ENCODE measurements around the gene CLMN. TPM values are rescaled to one million over a fixed set of nuclear protein-coding genes. Genes with fewer than 3 reads are reported as not detected.

Gene CLMN
- total and polyA plus RNA-seq, 2 of the 8 experiments (the other 6 are each of a cell fraction or from before 2014, with no cell fraction given): 1.6 to 8.2 TPM

- no peak overlapping the region for H3K9ac ChIP-seq (replicated peaks in 1 of 4; ENCODE audit: extremely low read depth in 1 of 4, low read depth in 3 of 4, low read length in 3 of 4)
- 86% methylated on average over 2 of the region's 2 CpGs; no CpG with 5 or more reads in 1 of the 2 experiments for WGBS, 2 experiments (ENCODE audit: extremely low coverage in 1 of 2, insufficient coverage in 1 of 2, insufficient read length in 1 of 2, insufficient replicate concordance in 2 of 2, low coverage in 1 of 2, low lambda C conversion rate in 2 of 2, missing lambda C conversion rate in 1 of 2)
- H3K4ac ChIP-seq (replicated peaks; ENCODE audit: insufficient read length, low read depth, low read length): no peak overlapping the region
- H2AFZ ChIP-seq (ENCODE audit: low read length): no peak overlapping the region
- H4K91ac ChIP-seq (replicated peaks; ENCODE audit: insufficient read length, low read length): no peak overlapping the region
- no peak overlapping the region for H2BK5ac ChIP-seq (ENCODE audit: low read depth, low read length)
- ChIA-PET POLR2A (ENCODE audit: partially characterized antibody) (interaction anchor here (0.6 to 0.8 kb wide), 2 partner anchors 48 to 73 kb away, joined by 3 read pairs; no protein-coding TSS in a partner anchor), CTCF (ENCODE audit: partially characterized antibody) (interaction anchor here (0.8 kb wide), 1 partner anchor 32 kb away, joined by 3 read pairs; no protein-coding TSS in a partner anchor)
- H3K4me2 ChIP-seq (ENCODE audit: insufficient read depth in 1 of 2, low read depth in 2 of 2, low read length in 2 of 2): no peak overlapping the region
- peaks cover 0 to 11% (median 10%) of the 10 kb centered on the region in 4 experiments; a peak in 6 of 7 replicates for H3K4me1 ChIP-seq (replicated peaks in 1 of 4; ENCODE audit: control insufficient read depth in 3 of 4, insufficient read depth in 4 of 4, low read length in 3 of 4)
- H3K4me3 ChIP-seq (ENCODE audit: extremely low read depth in 1 of 4, insufficient read depth in 2 of 4, low read depth in 3 of 4, low read length in 4 of 4): no peak overlapping the region
- peaks cover 7% of the 10 kb centered on the region for H3K79me1 ChIP-seq (ENCODE audit: low read depth, low read length)
- H3K9me3 ChIP-seq (ENCODE audit: insufficient read depth in 2 of 2, low read depth in 1 of 2, low read length in 1 of 2): no peaks in the 10 kb centered on the region
- no peak overlapping the region for H4K8ac ChIP-seq (ENCODE audit: extremely low read depth, insufficient read depth, low read length)
- FAIRE-seq (no peak), DNase-seq (ENCODE audit: low read depth in 1 of 2, low spot score in 2 of 2) (no peak)
- no peak overlapping the region for H3K14ac ChIP-seq (ENCODE audit: insufficient read length)
- H2BK120ac ChIP-seq (replicated peaks; ENCODE audit: low read depth, low read length): no peak overlapping the region
- H4K20me1 ChIP-seq (replicated peaks in 1 of 2; ENCODE audit: control insufficient read depth in 1 of 2, insufficient read depth in 2 of 2, low read length in 2 of 2): peaks cover 7 to 10% of the 10 kb centered on the region in 2 experiments
- H3K23me2 ChIP-seq (ENCODE audit: low read depth, low read length): no peaks in the 10 kb centered on the region
- no peak overlapping the region for H2BK20ac ChIP-seq (ENCODE audit: low read length)
- H3K23ac ChIP-seq (ENCODE audit: insufficient read length): no peak overlapping the region
- no peaks in the 10 kb centered on the region for H3K27me3 ChIP-seq (replicated peaks in 1 of 4; ENCODE audit: control insufficient read depth in 3 of 4, extremely low read depth in 1 of 4, insufficient read depth in 3 of 4, low read length in 3 of 4)
- H3K56ac ChIP-seq (replicated peaks; ENCODE audit: insufficient read length, low read depth, low read length): no peak overlapping the region
- H2BK15ac ChIP-seq (ENCODE audit: low read length): no peak overlapping the region
- H3K18ac ChIP-seq (ENCODE audit: extremely low read depth, low read length): no peak overlapping the region
- H3K79me2 ChIP-seq (ENCODE audit: control insufficient read depth in 1 of 2, insufficient read depth in 2 of 2, low read length in 2 of 2): peaks cover 26 to 100% of the 10 kb centered on the region in 2 experiments
- H2AK5ac ChIP-seq (ENCODE audit: low read depth, low read length): no peak overlapping the region
- H3K27ac ChIP-seq (ENCODE audit: low read depth, low read length): no peak overlapping the region
- H4K5ac ChIP-seq (ENCODE audit: insufficient read length, low read depth, low read length): no peak overlapping the region
- H3K36me3 ChIP-seq (ENCODE audit: control insufficient read depth in 2 of 4, insufficient read depth in 4 of 4, low read length in 3 of 4): no peaks in the 10 kb centered on the region
- H2BK12ac ChIP-seq (ENCODE audit: low read depth, low read length): no peak overlapping the region
- TF ChIP-seq CEBPB (IDR thresholded peaks at IDR 0.05; ENCODE audit: low read depth, low read length): no peak
- no peak for TF ChIP-seq BCL11A (IDR thresholded peaks at IDR 0.05; ENCODE audit: low read depth in 2 of 2, low read length in 2 of 2)
- TF ChIP-seq GTF2F1 (IDR thresholded peaks at IDR 0.05; ENCODE audit: borderline replicate concordance, low read depth, low read length): no peak
- TF ChIP-seq, protein P1, sequence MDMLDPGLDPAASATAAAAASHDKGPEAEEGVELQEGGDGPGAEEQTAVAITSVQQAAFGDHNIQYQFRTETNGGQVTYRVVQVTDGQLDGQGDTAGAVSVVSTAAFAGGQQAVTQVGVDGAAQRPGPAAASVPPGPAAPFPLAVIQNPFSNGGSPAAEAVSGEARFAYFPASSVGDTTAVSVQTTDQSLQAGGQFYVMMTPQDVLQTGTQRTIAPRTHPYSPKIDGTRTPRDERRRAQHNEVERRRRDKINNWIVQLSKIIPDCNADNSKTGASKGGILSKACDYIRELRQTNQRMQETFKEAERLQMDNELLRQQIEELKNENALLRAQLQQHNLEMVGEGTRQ (IDR thresholded peaks at IDR 0.05; ENCODE audit: low read length): no peak
- no peak for TF ChIP-seq SP4 (IDR thresholded peaks at IDR 0.05; ENCODE audit: low read length)
- no peak for TF ChIP-seq TAF1 (IDR thresholded peaks at IDR 0.05; ENCODE audit: low read depth, low read length)
- TF ChIP-seq SP2 (IDR thresholded peaks at IDR 0.05; ENCODE audit: low read length): no peak
Measured at GRCh38 chr14:95150910-95151309, 168.8 kb downstream of the CLMN start.

Measured in H1 (cell line).